Naive thymus-derived CD8-positive, alpha-beta T cell (primary cell): ENCODE measurements around the gene OR1B1. TPM values are rescaled to one million over a fixed set of nuclear protein-coding genes. Genes with fewer than 3 reads are reported as not detected.

Source experiments
- ATAC-seq, 2 donors: fragments of 150-1000 bp; cut with Tn5 transposase in 1 of 2; sonication (Bioruptor Pico), chemical (Tn5 transposase) in 1 of 2; 1 replicate in 1 of 2; 2 replicates in 1 of 2; pipeline ENCODE4 v1.10.0; 2021; ENCODE audit warnings: mild to moderate bottlenecking in 2 of 2, moderate library complexity in 2 of 2
- POLR2A ChIA-PET: fragments of 350-600 bp; sonication (Branson Sonifier 250); formaldehyde crosslinking; loops from one replicate; lab custom pipeline; 2021; ENCODE audit warnings: antibody characterized with exemption; lab: Charles Lee
- DNase-seq, 10 donors: peaks; one replicate each; pipeline versions ENCODE4 v3.0.0 to v3.0.0-alpha.2; 2020 to 2022
- H3K27ac Mint-ChIP-seq, 10 donors: one replicate each; pipeline ENCODE4 v1.8.0; 2020 to 2022; ENCODE audit warnings: mild to moderate bottlenecking in 10 of 10, mixed read lengths in 10 of 10, moderate library complexity in 4 of 10, inconsistent platforms in 1 of 10
- H3K27me3 Mint-ChIP-seq, 5 donors: one replicate each; pipeline ENCODE4 v1.8.0; 2021 to 2022; ENCODE audit warnings: mixed read lengths in 5 of 5
- H3K36me3 Mint-ChIP-seq, 3 donors: one replicate each; pipeline ENCODE4 v1.8.0; 2020 to 2022; ENCODE audit warnings: mixed read lengths in 3 of 3, mild to moderate bottlenecking in 2 of 3, inconsistent platforms in 1 of 3
- H3K4me1 Mint-ChIP-seq, 4 donors: one replicate each; pipeline ENCODE4 v1.8.0; 2021 to 2022; ENCODE audit warnings: mixed read lengths in 4 of 4
- H3K4me3 Mint-ChIP-seq, 10 donors: one replicate each; pipeline ENCODE4 v1.8.0; 2020 to 2022; ENCODE audit warnings: mild to moderate bottlenecking in 10 of 10, mixed read lengths in 10 of 10, moderate library complexity in 6 of 10, inconsistent platforms in 1 of 10
- H3K9me3 Mint-ChIP-seq, 9 donors: one replicate each; pipeline ENCODE4 v1.8.0; 2020 to 2022; ENCODE audit warnings: mixed read lengths in 9 of 9, mild to moderate bottlenecking in 3 of 9, inconsistent platforms in 1 of 9, moderate library complexity in 1 of 9
- polyA plus RNA-seq, 3 donors: library from polyadenylated mRNA; unstranded; fragments of 300-500 nt; fragmentation: Illumina TruSeq; gene quantifications; one replicate each; pipeline ENCODE4 v1.2.3, GENCODE V29; 2021
- total RNA-seq, 8 experiments: library from RNA in 2 of 8; stranded (reverse) in 2 of 8; gene quantifications; one replicate each; pipeline ENCODE4 v1.2.3 and lab custom pipeline; 2021 to 2026

Gene OR1B1
- total and polyA plus RNA-seq, 5 experiments from 2014 or later, result not detected

DNA sequence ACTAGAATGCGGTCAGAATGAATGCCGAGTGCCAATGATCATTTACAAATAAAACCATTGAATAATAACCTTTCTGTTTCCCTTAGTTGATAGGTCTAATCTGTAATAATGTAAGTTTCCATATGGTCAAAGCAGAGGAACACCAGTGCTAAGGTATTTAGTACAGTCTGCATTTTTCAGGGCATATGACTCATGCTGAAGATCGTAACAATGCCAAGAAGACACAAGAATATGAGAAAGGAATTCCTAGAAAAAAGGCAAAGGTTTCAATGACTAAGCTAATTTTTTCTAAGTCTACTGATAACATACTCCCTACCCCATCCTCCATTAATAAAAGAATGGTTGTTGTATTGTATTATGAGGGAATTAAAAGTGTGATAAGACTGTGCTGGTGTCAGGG, 77.1 kb downstream of the OR1B1 start:
- Mint-ChIP-seq H3K9me3 (peaks cover 0 to 6% (median 0%) of the 10 kb centered on the region in 9 donors), H3K36me3 (peaks cover 0 to 7% (median 7%) of the 10 kb centered on the region in 3 donors), H3K4me3 (no peak overlapping the region), H3K4me1 (no peaks in the 10 kb centered on the region), H3K27me3 (peaks cover 0 to 2% (median 0%) of the 10 kb centered on the region in 5 donors), H3K27ac (no peak overlapping the region)
- DNase-seq (no peak), ATAC-seq (no peak)
- POLR2A ChIA-PET, result no interaction called here

- Mint-ChIP-seq H3K36me3 (peaks cover 0 to 7% (median 7%) of the 10 kb centered on the region in 3 donors), H3K27ac (no peak overlapping the region)
These were observed 77.6 kb downstream of the OR1B1 start for GRCh38 chr9:122579874-122580273.

More at GRCh38 chr9:122579874-122580273, 77.6 kb downstream of the OR1B1 start:
- POLR2A ChIA-PET, result no interaction called here
- Mint-ChIP-seq H3K4me3 (no peak overlapping the region), H3K27me3 (peaks cover 0 to 2% (median 0%) of the 10 kb centered on the region in 5 donors), H3K4me1 (no peaks in the 10 kb centered on the region), H3K9me3 (peaks cover 0 to 6% (median 0%) of the 10 kb centered on the region in 9 donors)
- DNase-seq, result no peak
- ATAC-seq, result no peak

Other genes with a start within 250 kb of the OR1B1 start
- not detected for gene OR1J1, start 179.7 kb downstream of the OR1B1 start, total RNA-seq
- not detected for gene OR1J1, start 179.7 kb downstream of the OR1B1 start, polyA plus RNA-seq
- gene OR1J2, start 146.8 kb downstream of the OR1B1 start, total RNA-seq, result under 1 TPM in 1 of 2 experiments, not detected in 1; 0.85 TPM
- gene OR1J2, start 146.8 kb downstream of the OR1B1 start, polyA plus RNA-seq, result not detected
- gene OR1J4, start 138.5 kb downstream of the OR1B1 start, total RNA-seq, result under 1 TPM; 0.41 to 0.52 TPM
- gene OR1J4, start 138.5 kb downstream of the OR1B1 start, polyA plus RNA-seq, result not detected
- gene OR1N1, start 130.3 kb downstream of the OR1B1 start, total RNA-seq, result not detected
- not detected for gene OR1N1, start 130.3 kb downstream of the OR1B1 start, polyA plus RNA-seq
- not detected for gene OR1N2, start 104.5 kb downstream of the OR1B1 start, total RNA-seq
- not detected for gene OR1N2, start 104.5 kb downstream of the OR1B1 start, polyA plus RNA-seq
- gene OR1L8, start 74.2 kb downstream of the OR1B1 start, total RNA-seq, result not detected
- not detected for gene OR1L8, start 74.2 kb downstream of the OR1B1 start, polyA plus RNA-seq
- 1 to 10 TPM; 1.1 to 1.5 TPM for gene OR1Q1, start 42.9 kb downstream of the OR1B1 start, total RNA-seq
- gene OR1Q1, start 42.9 kb downstream of the OR1B1 start, polyA plus RNA-seq, result not detected
- gene OR1L1, start 4.1 kb upstream of the OR1B1 start, total RNA-seq, result not detected
- gene OR1L1, start 4.1 kb upstream of the OR1B1 start, polyA plus RNA-seq, result not detected
- not detected for gene OR1L3, start 17.5 kb upstream of the OR1B1 start, total RNA-seq
- gene OR1L3, start 17.5 kb upstream of the OR1B1 start, polyA plus RNA-seq, result not detected
- not detected for gene OR1L4, start 66.4 kb upstream of the OR1B1 start, total RNA-seq
- not detected for gene OR1L4, start 66.4 kb upstream of the OR1B1 start, polyA plus RNA-seq
- gene OR1L6, start 84.7 kb upstream of the OR1B1 start, total RNA-seq, result not detected
- gene OR1L6, start 84.7 kb upstream of the OR1B1 start, polyA plus RNA-seq, result not detected
- not detected for gene OR5C1, start 131.3 kb upstream of the OR1B1 start, total RNA-seq
- gene OR5C1, start 131.3 kb upstream of the OR1B1 start, polyA plus RNA-seq, result not detected
- not detected for gene OR1K1, start 142.5 kb upstream of the OR1B1 start, total RNA-seq
- gene OR1K1, start 142.5 kb upstream of the OR1B1 start, polyA plus RNA-seq, result not detected
- gene PDCL, start 171.0 kb upstream of the OR1B1 start, total RNA-seq, result 10 to 100 TPM; 19.6 to 20.8 TPM
- 10 to 100 TPM in 1 of 3 donors, 1 to 10 TPM in 2; 7.8 to 10.8 (median 8.3) TPM for gene PDCL, start 171.0 kb upstream of the OR1B1 start, polyA plus RNA-seq
- 10 to 100 TPM; 55.8 to 60.6 TPM for gene RC3H2, start 247.7 kb upstream of the OR1B1 start, total RNA-seq
- 10 to 100 TPM; 17.1 to 23.2 (median 18.2) TPM for gene RC3H2, start 247.7 kb upstream of the OR1B1 start, polyA plus RNA-seq